MM.1S (cell line): ENCODE measurements around the gene ART3.

Experiments used
- DNase-seq: peaks from one replicate; pipeline ENCODE4 v3.0.0-alpha.2; 2015
- H2AFZ ChIP-seq: fragments of 300-600 bp; sonication (generic); 2 replicates; pipeline ENCODE4 v1.6.0; 2016; ENCODE audit warnings: antibody characterized with exemption, low read length
- H3F3A ChIP-seq: fragments of 300-600 bp; sonication (generic); 2 replicates; pipeline ENCODE4 v1.6.1; 2016; ENCODE audit warnings: mild to moderate bottlenecking, antibody characterized with exemption, low read length, moderate library complexity, mixed read lengths; ENCODE audit not compliant: insufficient read depth
- H3K27ac ChIP-seq: fragments of 300-600 bp; sonication (generic); 2 replicates; pipeline ENCODE4 v1.5.1; 2016; ENCODE audit warnings: mild to moderate bottlenecking, low read length
- H3K27me3 ChIP-seq: fragments of 300-600 bp; sonication (generic); replicated peaks from 2 replicates; pipeline ENCODE4 v1.6.0; 2016; ENCODE audit warnings: low read length; ENCODE audit not compliant: insufficient read depth
- H3K36me3 ChIP-seq: fragments of 300-600 bp; sonication (generic); replicated peaks from 2 replicates; pipeline ENCODE4 v1.6.1; 2016; ENCODE audit warnings: mild to moderate bottlenecking, low read length, mixed read lengths; ENCODE audit not compliant: insufficient read depth
- H3K4me1 ChIP-seq: fragments of 300-600 bp; sonication (generic); 2 replicates; pipeline ENCODE4 v1.6.1; 2016; ENCODE audit warnings: low read length, mixed read lengths
- H3K4me2 ChIP-seq: fragments of 300-600 bp; sonication (generic); 2 replicates; pipeline ENCODE4 v1.6.0; 2016; ENCODE audit warnings: low read depth, low read length
- H3K4me3 ChIP-seq: fragments of 300-600 bp; sonication (generic); 2 replicates; pipeline ENCODE4 v1.5.1; 2016; ENCODE audit warnings: low read length, mixed read lengths
- H3K79me2 ChIP-seq: fragments of 300-600 bp; sonication (generic); 2 replicates; pipeline ENCODE4 v1.6.1; 2016; ENCODE audit warnings: mixed run types, low read length, mixed read lengths
- H3K9ac ChIP-seq: fragments of 300-600 bp; sonication (generic); 2 replicates; pipeline ENCODE4 v1.6.1; 2016; ENCODE audit warnings: low read length, mixed read lengths
- H3K9me2 ChIP-seq: fragments of 300-600 bp; sonication (generic); replicated peaks from 2 replicates; pipeline ENCODE4 v1.6.1; 2016; ENCODE audit warnings: mild to moderate bottlenecking, low read length, mixed read lengths; ENCODE audit not compliant: insufficient read depth
- H3K9me3 ChIP-seq: fragments of 300-600 bp; sonication (generic); replicated peaks from 2 replicates; pipeline ENCODE4 v1.6.1; 2016; ENCODE audit warnings: mild to moderate bottlenecking, low read length, mixed read lengths; ENCODE audit not compliant: insufficient read depth
- H4K20me1 ChIP-seq: fragments of 300-600 bp; sonication (generic); 2 replicates; pipeline ENCODE4 v1.6.1; 2016; ENCODE audit warnings: mild to moderate bottlenecking, low read length, moderate library complexity, mixed read lengths; ENCODE audit not compliant: insufficient read depth
- EZH2 ChIP-seq: fragments of 300-600 bp; sonication (generic); optimal IDR thresholded peaks from 2 replicates; pipeline ENCODE3; 2017; ENCODE audit warnings: low read depth, mild to moderate bottlenecking, antibody characterized with exemption, low read length, mixed read lengths
- EZH2phosphoT487 ChIP-seq: fragments of 300-600 bp; sonication (generic); IDR thresholded peaks from 2 replicates; pipeline ENCODE4 v1.6.1; 2018; ENCODE audit warnings: antibody characterized with exemption, low read length
- TF ChIP-seq, protein P1 (sequence below): fragments of 300-600 bp; sonication (generic); IDR thresholded peaks from 2 replicates; pipeline ENCODE4 v1.5.1; 2016; ENCODE audit warnings: antibody characterized with exemption, low read length, mixed read lengths

Gene ART3

GRCh38 chr4:76088719-76089118, 14.2 kb downstream of the ART3 start:
- no peaks in the 10 kb centered on the region for H3K9me3 ChIP-seq
- no peaks in the 10 kb centered on the region for H3F3A ChIP-seq
- H2AFZ ChIP-seq: no peak overlapping the region
- H3K4me2 ChIP-seq: no peak overlapping the region
- no peaks in the 10 kb centered on the region for H3K79me2 ChIP-seq
- H3K4me3 ChIP-seq: no peak overlapping the region
- H3K9me2 ChIP-seq: no peaks in the 10 kb centered on the region
- H3K4me1 ChIP-seq: no peaks in the 10 kb centered on the region
- no peaks in the 10 kb centered on the region for H3K27me3 ChIP-seq
- no peak overlapping the region for H3K9ac ChIP-seq
- TF ChIP-seq EZH2phosphoT487: no peak
- no peak for TF ChIP-seq EZH2
- TF ChIP-seq, protein P1, sequence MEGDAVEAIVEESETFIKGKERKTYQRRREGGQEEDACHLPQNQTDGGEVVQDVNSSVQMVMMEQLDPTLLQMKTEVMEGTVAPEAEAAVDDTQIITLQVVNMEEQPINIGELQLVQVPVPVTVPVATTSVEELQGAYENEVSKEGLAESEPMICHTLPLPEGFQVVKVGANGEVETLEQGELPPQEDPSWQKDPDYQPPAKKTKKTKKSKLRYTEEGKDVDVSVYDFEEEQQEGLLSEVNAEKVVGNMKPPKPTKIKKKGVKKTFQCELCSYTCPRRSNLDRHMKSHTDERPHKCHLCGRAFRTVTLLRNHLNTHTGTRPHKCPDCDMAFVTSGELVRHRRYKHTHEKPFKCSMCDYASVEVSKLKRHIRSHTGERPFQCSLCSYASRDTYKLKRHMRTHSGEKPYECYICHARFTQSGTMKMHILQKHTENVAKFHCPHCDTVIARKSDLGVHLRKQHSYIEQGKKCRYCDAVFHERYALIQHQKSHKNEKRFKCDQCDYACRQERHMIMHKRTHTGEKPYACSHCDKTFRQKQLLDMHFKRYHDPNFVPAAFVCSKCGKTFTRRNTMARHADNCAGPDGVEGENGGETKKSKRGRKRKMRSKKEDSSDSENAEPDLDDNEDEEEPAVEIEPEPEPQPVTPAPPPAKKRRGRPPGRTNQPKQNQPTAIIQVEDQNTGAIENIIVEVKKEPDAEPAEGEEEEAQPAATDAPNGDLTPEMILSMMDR: no peak
- DNase-seq: no peak
- no peak overlapping the region for H3K27ac ChIP-seq
- H4K20me1 ChIP-seq: no peaks in the 10 kb centered on the region
- H3K36me3 ChIP-seq: no peaks in the 10 kb centered on the region

DNA sequence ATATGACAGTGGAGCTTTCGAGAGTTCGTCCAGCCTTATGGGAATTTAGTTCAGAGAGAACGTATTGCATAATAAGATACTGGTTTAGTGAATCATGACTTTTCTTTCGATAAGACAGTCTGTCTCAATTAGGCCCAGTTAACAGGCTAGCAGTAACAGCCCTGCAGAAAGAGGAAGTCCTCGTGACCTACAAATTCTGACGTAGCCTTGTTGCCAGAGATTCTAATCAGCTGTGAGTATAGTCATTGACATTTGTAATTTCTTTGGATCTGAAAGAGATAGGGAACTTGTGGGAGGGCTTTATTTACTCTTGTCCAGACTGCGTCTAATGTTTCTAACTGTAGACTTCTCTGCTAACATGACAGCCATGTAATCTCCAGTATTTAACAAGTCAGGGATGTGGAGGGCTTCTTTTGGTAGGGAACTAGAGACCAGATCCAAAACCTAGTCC, 15.8 kb downstream of the ART3 start:
- H3K9me2 ChIP-seq: no peaks in the 10 kb centered on the region
- no peaks in the 10 kb centered on the region for H3F3A ChIP-seq
- no peaks in the 10 kb centered on the region for H3K36me3 ChIP-seq
- no peaks in the 10 kb centered on the region for H4K20me1 ChIP-seq
- no peak overlapping the region for H3K27ac ChIP-seq
- H2AFZ ChIP-seq: no peak overlapping the region
- TF ChIP-seq EZH2phosphoT487: no peak
- no peak for TF ChIP-seq EZH2
- TF ChIP-seq, protein P1: no peak
- H3K4me2 ChIP-seq: no peak overlapping the region
- no peak overlapping the region for H3K9ac ChIP-seq
- no peaks in the 10 kb centered on the region for H3K4me1 ChIP-seq
- DNase-seq: no peak
- H3K9me3 ChIP-seq: no peaks in the 10 kb centered on the region
- H3K79me2 ChIP-seq: no peaks in the 10 kb centered on the region
- H3K4me3 ChIP-seq: no peak overlapping the region
- H3K27me3 ChIP-seq: no peaks in the 10 kb centered on the region

GRCh38 chr4:76091052-76091451, 16.5 kb downstream of the ART3 start:
- Histone ChIP-seq H3K4me1 (no peaks in the 10 kb centered on the region), H3K36me3 (no peaks in the 10 kb centered on the region), H3K4me2 (no peak overlapping the region), H3K4me3 (no peak overlapping the region), H3K9me3 (no peaks in the 10 kb centered on the region), H3K79me2 (no peaks in the 10 kb centered on the region), H3K27ac (no peak overlapping the region), H3F3A (no peaks in the 10 kb centered on the region), H3K27me3 (no peaks in the 10 kb centered on the region), H3K9me2 (no peaks in the 10 kb centered on the region), H3K9ac (no peak overlapping the region), H2AFZ (no peak overlapping the region), H4K20me1 (no peaks in the 10 kb centered on the region)
- no peak for DNase-seq
- TF ChIP-seq EZH2 (no peak), EZH2phosphoT487 (no peak)
- TF ChIP-seq, protein P1: no peak
